Measurements from ENCODE around the gene CALY.
A peak's percentile ranks its signal among the peaks of the same experiment; 100 is the strongest.

The CALY gene

DNA sequence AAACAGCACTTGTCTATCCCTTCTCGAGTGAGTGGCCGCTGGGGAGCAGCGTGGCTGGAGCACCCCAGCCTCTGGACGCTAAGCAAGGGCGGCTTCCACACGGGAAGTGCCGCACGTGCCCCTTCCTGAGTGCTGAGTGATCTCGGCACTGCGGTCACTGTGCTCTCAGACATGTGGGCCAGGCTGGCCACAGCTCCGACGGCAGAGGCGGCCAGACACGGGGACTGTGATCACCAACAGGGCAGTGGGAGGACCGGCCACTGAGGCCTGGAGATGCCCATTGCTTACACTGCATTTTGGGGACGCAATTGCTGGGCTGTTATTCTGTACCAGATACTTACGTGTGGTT, 29.4 kb upstream of the CALY start:
- no peak for DNase-seq

DNA sequence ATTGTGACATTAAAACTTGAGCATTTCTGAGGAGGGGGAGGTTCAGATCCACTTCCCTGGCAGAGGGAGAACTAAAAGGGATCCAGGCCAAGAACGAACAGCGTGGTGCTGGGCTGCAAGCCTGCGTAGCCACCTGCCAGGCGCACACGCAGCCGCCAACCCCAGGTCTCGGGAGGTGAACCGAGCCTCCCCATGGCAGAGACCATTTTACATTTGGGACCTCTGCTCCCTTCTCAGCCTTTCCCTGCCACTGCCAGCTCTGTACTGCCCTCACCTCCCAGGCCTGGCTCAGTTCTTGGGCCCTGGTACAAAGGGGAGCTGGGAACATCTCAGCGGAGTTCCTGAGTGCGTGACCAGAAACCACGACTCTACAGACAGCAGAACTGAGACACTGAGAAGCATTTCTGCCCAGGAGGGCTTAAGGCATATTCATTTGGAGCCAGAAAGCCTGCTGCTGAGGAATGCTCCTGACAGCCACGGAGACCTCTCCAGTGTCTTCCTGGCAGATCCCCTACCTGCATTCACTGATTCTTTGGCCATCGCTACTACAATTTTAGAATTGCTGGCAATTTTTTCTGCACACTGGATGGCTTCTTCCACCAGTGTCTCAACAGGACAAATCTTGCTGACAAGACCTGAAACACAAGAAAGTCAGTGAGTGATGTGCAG, 28.9 kb upstream of the CALY start:
- DNase-seq, result no peak

DNA sequence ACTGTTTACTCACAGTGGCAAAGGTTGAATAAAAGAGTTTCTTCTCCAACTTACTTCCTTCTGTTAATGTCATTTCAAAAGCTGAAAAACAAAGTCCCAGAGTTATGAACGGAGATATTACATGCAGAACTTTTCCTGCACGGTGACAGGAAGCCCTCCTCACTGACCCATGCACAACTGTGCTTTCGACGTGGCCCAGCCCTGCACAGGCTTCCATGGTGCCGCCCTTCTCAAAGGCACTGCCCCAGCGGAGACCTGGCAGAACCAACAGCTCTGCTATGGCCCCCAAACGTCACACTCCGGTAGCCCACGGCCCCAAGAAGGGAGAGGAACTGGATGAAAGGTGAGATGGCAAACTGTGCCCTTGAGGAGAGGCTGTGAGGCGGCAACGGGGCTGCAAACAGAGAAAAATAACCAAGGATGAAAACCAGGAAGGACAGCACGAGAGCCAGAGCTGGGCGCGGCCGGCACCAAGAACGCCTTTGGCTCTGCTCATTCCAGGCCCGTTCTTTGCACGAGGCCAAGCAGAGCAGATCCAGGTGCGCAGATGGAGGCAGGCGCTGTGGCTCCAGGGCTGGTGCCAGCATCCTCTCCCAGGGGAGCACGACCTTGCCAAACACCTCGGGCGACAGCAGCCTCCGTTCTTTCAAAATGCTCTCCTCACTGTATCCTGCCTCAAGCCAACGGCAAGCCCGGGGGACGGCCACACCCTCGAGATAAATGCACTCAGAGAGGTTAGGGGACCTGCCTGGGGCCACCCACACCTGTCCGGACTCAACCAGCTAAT, 28.1 kb upstream of the CALY start:
- DNase-seq, result no peak

GRCh38 chr10:133362846-133363245, 26.1 kb upstream of the CALY start:
- no peak for DNase-seq

DNA sequence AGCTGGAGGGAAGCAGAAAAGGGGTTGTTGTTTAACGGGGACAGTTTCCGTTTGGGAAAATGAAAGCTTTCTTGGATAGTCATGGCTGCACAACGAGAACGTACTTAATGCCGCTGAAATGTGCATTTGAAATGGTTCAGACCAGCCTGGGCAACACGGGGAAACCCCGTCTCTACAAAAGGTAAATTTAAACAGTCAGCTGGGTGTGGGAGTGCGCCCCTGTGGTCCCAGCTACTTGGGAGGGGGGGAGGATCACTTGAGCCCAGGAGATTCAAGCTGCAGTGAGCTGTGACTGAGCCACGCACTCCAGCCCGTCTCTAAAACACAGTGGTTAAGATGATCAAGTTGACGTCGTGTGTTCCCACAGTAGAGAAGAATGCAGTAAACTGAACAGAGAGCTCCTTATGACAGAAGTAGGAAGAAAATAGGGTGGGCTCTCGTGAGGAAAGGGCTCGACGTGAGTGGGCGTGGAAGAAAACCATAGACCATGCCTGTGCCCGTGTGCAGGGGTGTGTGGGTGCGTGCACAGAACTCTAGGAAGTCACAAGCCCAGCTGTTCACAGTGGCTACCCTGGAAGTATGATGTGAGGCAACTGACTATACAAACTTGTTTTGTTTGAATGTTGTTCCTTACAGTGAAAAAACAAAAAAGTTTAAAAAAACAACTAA, 25.2 kb upstream of the CALY start:
- no peak for DNase-seq

DNA sequence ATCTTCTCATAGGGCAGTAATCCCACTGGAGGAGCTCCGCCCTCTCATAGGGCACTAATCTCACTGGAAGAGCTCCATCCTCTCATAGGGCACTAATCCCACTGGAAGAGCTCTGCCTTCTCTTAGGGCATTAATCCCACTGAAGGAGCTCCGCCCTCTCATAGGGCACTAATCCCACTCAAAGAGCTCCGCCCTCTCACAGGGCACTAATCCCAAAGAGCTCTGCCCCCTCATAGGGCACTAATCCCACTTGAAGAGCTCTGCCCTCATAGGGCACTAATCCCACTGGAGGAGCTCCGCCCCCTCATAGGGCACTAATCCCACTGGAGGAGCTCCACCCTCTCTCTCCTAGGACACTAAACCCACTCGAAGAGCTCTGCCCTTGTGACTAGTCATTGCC, 24.5 kb upstream of the CALY start:
- DNase-seq, result no peak

DNA sequence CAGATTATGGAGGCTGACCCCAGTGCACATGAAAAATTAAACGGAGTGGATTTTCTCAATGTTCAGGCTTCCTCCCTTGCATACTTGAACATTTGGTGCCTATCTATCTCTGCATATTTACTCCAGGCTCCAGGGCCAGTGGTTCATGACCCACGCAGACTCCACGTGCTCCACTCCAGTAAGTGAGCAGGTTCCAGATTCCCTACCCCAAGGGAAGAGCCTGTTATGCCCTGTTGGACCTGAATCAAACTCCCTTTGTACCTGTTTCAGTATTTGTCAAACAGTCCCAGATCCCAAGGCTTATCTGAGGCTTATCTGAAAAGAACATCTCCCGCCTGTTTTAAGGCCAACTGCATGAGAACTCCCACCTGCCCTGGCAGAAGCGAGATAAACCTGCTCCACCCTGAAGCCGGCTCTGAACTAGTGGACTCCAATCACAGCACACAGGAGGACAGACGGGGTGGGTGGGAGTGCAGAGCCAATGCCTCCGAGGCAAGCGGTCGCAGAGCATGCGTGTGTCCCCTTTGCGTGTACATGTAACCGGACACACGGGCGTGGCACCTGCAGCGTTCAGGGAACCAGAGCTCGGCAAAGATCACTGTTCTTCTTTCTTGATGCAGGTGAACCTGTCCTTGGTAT, 23.4 kb upstream of the CALY start:
- no peak for DNase-seq

- no peak for DNase-seq
These were observed 22.9 kb upstream of the CALY start for GRCh38 chr10:133359554-133359971.

- DNase-seq, result no peak
These were observed 22.2 kb upstream of the CALY start for GRCh38 chr10:133358925-133359310.

DNA sequence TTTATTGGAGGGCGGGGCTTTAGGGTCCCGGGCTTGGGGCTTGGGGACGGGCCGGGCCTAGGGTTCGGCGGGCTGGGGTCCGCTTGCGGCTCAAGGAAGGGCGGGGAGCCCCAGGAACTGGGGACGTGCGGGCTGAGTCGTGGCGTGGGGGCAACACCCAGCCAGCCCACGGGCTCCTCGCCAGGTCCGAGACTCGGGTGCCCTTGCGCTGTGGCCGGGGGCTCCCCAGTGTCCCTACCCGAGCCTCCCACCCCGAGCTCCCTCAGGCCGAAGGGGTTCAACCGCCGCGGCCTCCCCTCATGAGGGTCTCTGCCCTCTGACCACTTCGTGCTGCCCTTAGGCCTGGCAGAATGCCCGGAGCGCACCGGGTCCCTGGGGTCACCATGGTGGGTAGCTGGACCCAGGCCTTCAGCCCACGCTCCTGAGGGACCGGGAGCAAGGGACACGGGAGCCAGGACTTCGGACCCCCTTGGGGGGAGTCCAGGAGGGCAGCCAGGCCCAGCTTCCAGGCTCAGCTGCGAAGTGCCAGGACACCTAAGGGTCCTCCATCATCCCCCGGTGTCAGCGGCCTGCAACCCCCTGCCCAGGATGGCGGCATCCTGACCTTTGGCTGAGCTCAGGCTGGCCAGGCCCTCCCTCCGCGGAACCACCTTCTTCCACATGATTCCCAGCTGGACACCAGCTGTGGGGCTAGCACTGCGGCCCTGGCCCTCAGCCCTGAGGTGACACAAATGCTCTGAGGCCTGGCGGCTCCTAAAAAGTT, 21.6 kb upstream of the CALY start:
- no peak for DNase-seq

DNA sequence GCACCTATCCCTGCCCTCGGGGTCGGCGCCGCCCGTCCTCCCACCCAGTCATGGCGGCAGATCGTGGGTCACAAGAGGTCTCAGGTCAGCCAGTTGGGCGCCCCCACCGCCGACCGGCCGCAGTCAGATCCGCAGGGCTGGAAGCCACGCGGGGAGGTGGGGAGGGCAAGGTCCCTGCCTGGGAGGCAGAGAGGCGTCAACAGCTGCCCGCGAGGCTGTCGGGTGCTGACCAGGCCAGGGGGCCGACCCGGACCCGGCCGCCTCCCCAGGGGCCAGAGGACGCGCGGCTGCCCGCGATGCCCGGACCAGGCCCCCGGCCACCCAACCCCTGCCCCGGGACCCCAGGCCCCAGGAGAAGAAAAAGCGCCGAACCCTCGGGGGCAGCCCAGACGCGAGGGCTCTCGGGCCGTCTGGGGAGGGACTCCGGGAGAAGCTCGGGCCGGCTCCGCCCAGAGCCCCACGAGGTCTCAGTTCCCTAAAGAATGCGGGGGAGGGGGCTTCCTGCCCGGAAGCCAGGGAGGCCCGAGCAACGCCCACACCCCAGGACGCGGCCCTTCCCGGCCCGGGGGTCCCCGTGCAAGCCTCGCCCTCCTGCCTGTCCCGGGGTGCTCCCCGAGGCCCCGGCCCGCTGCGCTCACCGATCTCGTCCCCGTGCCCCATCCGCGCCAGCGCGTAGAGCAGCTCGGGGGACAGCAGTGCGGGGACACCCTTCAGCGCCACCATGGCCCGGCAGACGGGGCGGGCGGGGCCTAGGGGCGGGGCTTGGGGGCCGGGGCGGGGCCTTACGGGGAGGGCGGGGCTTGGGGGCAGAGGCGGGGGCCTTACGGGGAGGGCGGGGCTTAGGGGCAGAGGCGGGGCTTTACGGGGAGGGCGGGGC, 20.8 kb upstream of the CALY start, which contains the start of gene FUOM:
TSS of gene FUOM (minus strand) at position 735 of the 877 bp plus-strand sequence. CDS start at position 723, 12 bp downstream.
- DNase-seq, result peak; percentile 75

- no peak for DNase-seq
These were observed 20.0 kb upstream of the CALY start for GRCh38 chr10:133356549-133357284.

DNA sequence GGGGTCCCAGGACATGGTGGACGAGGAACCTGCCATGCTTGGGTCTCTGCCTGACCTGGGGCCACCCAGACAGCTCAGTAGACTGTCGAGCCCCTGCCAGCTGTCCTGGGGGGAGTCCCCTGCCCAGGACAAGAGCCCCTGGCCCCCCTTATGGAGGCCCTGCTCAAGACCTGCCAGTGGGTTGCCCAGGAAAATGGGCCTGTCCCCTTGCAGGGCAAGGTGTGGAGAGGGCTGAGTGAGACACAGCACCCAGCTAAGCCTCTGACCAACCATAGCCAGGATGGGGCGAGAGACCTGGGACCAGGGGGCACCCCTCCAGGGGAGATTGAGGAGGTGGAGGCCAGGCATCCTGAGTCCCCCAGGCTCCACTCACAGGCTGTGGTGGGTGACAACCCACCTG, 19.3 kb upstream of the CALY start:
- DNase-seq, result no peak

DNA sequence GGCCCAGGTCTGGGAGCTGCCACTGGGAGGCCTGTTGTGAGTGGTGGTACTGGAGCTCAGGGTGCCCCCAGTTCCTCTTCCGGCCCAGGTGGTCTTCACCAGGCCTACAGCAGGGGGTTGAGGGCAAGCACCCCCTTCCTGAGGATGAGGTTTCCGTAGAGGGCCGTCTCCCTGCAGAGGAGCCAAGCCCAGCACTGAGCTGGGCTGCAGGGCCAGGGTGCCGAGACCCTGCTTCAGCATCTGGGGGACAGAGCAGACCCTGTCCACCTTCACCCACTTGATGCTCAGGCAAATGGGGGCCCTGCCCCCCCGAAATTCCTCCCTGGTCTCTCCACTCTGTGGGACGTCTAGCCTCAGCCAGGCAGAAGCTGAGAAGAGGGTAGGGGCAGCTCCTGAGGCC, 18.6 kb upstream of the CALY start:
- DNase-seq, result no peak

DNA sequence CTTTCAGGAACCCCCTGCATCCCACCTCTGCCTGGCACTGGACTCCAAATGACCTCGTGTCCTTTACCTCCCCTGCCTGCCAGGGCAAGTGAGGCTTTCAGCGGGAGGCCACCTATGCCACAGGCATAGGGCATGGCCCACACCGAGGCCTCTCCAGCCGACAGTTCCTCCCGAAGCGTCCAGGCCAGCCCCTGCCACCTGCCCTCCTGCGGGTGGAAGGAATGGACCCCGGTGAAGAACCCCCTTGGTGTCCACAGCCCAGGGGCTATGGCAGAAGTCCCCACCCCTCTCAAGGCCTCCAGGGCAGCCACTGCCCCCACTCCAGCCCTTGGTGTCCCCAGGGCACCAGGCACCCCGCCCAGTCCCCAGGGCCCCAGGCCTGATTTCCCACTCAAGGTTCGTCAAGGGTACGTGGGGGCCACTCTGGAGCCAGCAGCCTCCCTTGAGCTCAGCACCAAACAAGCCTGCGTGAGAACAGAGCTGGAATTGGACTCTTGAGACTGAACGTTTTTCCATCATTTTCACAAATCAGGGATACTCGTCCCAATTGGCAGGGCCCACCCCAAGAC, 18.1 kb upstream of the CALY start:
- DNase-seq, result no peak

DNA sequence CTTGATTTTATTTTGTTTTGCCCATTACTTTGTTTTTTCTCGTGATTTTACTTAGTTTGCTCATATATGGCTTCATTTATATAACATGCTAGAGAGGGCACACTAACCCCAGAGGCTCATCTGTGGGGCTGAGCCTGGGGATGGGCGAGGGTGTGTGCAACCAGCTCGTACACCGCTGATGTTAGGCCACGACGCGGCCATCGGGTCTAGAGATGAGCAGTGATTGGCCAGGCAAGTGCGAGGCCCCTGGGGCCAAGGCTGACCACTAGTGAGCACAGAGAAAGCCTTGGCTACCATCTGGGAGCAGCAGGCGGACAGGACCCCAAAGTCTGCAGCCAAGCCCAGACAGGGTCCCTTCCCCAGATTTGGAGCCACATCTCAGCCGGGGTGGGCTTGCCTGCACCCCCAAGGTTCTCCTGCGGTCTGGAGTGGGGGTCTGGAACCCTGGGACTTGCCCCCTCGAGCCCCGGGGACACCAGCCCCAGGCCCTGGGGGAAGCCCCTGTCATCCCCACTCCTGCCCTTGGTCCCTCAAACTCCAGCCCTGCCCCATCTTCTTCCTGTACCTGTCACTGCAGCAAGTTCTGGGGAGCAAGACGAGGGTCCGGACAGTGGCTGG, 17.4 kb upstream of the CALY start:
- DNase-seq, result no peak

- DNase-seq, result no peak
These were observed 16.7 kb upstream of the CALY start for GRCh38 chr10:133353202-133353959.

- DNase-seq, result no peak
These were observed 15.0 kb upstream of the CALY start for GRCh38 chr10:133351408-133352318.
